ENCODE measurements around the gene IFTAP.

- TF ChIP-seq, protein P1, sequence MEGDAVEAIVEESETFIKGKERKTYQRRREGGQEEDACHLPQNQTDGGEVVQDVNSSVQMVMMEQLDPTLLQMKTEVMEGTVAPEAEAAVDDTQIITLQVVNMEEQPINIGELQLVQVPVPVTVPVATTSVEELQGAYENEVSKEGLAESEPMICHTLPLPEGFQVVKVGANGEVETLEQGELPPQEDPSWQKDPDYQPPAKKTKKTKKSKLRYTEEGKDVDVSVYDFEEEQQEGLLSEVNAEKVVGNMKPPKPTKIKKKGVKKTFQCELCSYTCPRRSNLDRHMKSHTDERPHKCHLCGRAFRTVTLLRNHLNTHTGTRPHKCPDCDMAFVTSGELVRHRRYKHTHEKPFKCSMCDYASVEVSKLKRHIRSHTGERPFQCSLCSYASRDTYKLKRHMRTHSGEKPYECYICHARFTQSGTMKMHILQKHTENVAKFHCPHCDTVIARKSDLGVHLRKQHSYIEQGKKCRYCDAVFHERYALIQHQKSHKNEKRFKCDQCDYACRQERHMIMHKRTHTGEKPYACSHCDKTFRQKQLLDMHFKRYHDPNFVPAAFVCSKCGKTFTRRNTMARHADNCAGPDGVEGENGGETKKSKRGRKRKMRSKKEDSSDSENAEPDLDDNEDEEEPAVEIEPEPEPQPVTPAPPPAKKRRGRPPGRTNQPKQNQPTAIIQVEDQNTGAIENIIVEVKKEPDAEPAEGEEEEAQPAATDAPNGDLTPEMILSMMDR (IDR thresholded peaks at IDR 0.05), result no peak
- no peak for TF ChIP-seq POLR2A (IDR thresholded peaks at IDR 0.05)
- TF ChIP-seq POLR2AphosphoS5 (IDR thresholded peaks at IDR 0.05), result no peak
Measured at GRCh38 chr11:36703055-36703404, 108.7 kb downstream of the IFTAP start.
